ENCODE data around the gene ARSJ.
"Not testable (repeated sequence)": the region's sequence is repeated elsewhere in the genome, so short reads cannot be mapped to it uniquely, and the experiment has no call there.

Gene ARSJ

GRCh38 chr4:113958766-113959538, 20.5 kb downstream of the ARSJ start:
- DNase-seq (ENCODE audit: low spot score): peak; percentile 93

GRCh38 chr4:113957956-113958355, 21.5 kb downstream of the ARSJ start:
- no peak for DNase-seq (ENCODE audit: low spot score)

DNA sequence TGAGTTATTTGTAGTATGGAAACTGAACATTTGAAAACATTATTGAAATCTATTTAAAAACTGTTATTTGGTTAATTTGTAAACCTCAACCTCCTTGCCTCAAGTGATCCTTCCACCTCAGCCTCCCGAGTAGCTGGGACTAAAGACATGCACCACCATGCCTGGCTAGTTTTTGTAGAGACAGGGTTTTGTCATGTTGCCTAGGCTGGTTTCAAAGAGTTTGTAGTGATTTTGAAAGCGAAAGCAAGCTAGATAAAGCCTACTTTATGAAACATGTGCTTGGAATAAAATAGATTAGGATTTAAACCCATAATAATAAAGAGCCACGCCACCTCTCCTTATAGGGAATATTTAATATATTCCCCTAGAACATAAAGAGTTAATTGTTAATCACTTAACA, 23.5 kb downstream of the ARSJ start:
- DNase-seq (ENCODE audit: low spot score): no peak

DNA sequence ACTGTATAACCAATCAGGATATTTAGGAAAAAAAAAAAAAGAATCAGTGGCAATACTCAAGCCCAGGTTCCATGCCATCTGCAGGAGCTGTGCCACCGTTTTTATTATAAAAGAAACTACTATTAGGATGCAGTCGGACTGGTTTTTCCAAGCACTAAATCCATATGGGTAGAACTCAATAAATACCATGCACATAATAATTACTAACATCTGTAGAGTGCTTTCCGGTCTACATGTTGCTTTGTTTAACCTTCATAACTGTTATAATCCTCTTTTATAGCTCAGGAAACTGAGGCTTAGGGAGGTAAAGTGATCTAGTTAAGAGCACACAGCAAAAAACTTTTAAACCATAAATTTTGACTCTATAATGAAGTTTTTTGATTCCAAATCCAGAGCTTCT, 24.0 kb downstream of the ARSJ start:
- DNase-seq (ENCODE audit: low spot score): no peak

DNA sequence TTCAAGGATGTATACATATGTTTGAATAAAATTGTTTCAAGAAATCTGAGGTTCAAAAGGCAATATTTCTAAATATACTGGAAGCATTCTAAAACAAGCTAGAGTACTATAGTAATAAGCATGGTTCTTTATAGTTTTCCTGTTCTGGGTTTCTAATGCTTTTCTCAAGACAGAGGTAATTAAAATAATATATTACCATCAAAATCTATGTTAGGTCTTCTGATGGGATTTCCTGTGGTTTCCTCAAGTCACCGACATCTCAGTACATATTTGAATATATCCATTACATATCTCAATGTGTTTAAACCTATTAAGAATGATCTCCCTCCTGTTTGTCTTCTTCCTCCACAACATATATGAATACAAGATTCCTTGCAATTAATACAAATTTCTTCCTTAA, 25.6 kb downstream of the ARSJ start:
- DNase-seq (ENCODE audit: low spot score): no peak

GRCh38 chr4:113952452-113953029, 26.9 kb downstream of the ARSJ start:
- DNase-seq (ENCODE audit: low spot score): peak; percentile 59

GRCh38 chr4:113951263-113951662, 28.2 kb downstream of the ARSJ start:
- no peak for DNase-seq (ENCODE audit: low spot score)

- no peak for DNase-seq (ENCODE audit: low spot score)
Measured at GRCh38 chr4:113950207-113950606, 29.2 kb downstream of the ARSJ start.

DNA sequence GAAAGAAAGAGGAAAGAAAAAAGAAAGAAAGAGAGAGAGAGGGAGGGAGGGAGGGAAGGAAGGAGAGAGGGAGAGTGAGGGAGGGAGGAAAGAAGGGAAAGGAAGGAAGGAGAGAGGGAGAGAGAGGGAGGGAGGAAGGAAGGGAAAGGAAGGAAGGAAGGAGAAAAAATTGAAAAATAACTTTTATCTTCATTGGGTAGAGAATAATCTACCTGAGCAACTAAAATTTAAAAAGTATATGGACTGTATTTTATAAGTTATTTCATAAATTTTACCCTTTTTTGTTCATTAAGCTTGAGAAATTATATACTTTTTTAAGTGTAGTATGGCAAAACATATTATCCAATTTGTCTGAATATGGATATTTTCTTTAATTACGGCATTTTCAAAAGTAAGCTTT, 32.0 kb downstream of the ARSJ start:
- DNase-seq (ENCODE audit: low spot score): no peak

- DNase-seq (ENCODE audit: low spot score): no peak
Measured at GRCh38 chr4:113945906-113946305, 33.5 kb downstream of the ARSJ start.

GRCh38 chr4:113943863-113944262, 35.6 kb downstream of the ARSJ start:
- no peak for DNase-seq (ENCODE audit: low spot score)

DNA sequence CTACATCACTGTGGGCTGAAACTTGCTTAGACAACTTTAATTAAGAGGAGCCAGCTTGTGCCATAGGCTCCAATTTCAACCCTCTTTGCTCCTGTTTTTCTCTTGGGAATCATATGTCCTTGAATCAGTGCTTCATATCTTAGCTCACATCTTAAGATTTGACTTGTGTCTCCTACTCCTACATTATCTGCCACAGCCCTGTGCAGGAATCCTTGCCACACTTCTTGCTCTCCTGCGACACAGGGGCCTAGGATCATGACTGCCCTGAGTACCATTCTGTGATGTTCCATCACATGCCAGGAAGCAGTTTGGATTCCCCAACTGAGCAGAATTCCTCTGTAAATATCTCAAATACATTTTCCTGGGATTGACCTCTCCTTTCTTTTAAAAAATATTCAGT, 36.4 kb downstream of the ARSJ start:
- DNase-seq (ENCODE audit: low spot score): no peak

DNA sequence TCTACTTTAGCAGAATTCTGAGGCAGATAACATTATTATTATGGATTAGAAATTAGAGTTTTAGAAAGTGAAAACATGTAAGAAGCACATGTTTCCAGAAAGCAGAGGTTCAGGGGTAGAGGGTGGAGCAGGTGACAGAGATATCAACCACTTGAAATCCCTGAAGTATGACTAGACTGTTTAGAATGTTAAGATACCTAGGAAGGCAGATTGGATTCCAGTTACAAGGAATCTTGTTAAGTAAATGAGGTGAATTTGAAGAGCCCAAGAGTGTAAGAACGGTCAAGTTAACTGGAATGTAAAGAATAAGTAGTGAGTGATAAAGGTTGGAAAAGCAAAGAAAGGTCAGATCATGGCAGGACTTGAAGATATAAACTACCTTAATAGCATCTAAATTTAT, 37.6 kb downstream of the ARSJ start:
- no peak for DNase-seq (ENCODE audit: low spot score)

DNA sequence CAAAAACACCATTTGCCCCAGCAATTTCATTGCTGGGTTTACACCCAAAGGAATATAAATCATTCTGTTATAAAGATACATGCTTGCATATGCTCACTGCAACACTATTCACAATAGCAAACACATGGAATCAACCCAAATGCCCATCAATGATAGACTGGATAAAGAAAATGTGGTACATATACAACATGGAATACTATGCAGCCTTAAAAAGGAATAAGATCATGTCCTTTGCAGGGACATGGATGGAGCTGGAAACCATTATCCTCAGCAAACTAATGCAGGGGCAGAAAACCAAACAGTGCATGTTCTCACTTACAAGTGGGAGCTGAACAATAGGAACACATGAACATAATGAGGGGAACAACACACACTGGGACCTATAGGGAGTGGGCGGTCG, 39.3 kb downstream of the ARSJ start:
- DNase-seq (ENCODE audit: low spot score): not testable (repeated sequence)

GRCh38 chr4:113935190-113935589, 44.3 kb downstream of the ARSJ start:
- no peak for DNase-seq (ENCODE audit: low spot score)

DNA sequence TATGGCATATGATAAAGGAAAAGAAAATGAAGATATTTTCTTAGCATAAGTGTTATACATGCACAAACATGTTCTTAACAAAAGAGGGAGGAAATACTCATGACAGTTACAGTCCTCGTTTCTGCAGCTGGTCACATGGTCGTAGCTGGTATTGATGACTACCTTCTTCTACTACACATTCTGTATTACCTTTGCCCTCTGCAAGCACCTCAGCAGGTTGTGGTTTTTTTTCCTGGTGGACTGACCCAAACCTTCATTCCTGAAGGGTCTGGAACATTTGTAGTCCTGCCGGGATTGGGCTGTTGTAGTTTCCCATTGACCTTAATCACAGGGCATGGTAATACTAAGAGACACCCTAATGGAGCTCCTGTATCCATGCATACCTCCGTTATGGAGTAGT, 54.7 kb downstream of the ARSJ start:
- DNase-seq (ENCODE audit: low spot score): not testable (repeated sequence)

DNA sequence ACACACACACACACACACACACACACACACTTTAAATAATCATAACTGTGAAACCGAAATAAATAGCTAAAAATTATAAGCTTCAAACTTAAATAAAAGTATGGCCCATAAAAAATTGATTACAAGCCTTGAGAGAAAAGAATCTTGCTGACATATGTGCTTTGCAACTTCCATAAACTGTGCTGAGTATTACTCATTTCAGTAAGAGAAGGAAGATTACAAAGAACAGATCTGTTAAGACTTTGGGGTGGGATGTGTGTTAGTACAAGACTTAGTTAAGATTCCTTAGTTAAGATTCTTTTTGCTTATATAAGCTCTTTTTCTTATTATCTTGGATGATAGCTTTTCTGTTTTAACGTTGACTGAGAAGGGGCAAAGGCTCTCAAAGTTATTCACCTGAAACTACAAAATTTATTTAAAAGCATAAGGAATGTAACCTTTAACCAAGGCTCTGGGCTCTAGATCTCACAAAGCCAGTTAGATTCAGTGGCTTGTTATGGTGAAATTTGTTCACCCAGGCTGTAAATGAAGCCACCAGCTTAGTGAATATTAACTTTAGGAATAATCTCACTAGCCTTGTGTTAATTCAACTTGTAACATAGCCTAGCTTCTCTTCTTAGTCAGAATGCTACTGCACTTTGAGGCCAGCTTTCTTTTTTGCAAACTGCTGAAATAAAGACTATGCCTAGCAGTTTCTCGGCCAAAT, 58.2 kb downstream of the ARSJ start:
- no peak for DNase-seq (ENCODE audit: low spot score)

DNA sequence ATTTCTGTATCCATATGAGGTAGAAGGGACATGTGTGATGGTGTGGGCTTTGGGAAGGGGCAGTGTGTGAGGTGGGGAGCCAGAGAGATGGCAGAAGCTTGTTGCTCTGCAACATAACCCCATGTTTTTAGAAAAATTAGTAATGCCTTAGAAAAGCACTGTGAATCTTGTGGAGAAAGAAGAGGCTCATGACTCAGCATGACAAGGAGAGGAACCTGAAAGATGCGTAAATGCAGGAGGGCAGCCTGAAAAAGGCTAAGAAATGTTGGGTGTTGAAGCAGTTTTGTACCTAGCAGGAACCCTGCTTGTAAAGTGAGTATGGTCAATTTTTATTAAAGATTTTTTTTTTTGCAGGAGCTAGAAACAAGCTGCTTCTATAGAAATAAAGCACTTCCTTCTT, 59.8 kb downstream of the ARSJ start:
- DNase-seq (ENCODE audit: low spot score): no peak

GRCh38 chr4:113919145-113919544, 60.3 kb downstream of the ARSJ start:
- no peak for DNase-seq (ENCODE audit: low spot score)

GRCh38 chr4:113908829-113909228, 70.6 kb downstream of the ARSJ start:
- no peak for DNase-seq (ENCODE audit: low spot score)

- no peak for DNase-seq (ENCODE audit: low spot score)
Measured at GRCh38 chr4:113907559-113907958, 71.9 kb downstream of the ARSJ start.

DNA sequence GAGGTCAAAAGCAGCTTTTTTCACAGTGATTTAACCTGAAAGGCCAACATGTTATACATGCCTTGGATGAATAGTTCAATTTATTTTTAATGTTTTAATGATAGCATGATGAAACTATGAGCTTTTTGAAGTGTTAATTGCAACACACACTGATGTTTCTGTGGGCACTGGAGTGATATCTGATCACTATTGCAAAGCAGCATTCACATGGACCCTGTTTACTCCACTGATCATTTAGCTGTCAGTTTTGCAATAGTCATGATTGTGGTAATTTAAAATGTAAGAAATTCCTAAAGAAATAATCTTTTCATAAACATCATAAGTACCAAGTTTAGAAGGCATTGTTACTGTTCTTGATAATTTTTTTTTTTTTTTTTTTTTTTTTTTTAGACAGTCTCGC, 74.1 kb downstream of the ARSJ start:
- DNase-seq (ENCODE audit: low spot score): no peak

DNA sequence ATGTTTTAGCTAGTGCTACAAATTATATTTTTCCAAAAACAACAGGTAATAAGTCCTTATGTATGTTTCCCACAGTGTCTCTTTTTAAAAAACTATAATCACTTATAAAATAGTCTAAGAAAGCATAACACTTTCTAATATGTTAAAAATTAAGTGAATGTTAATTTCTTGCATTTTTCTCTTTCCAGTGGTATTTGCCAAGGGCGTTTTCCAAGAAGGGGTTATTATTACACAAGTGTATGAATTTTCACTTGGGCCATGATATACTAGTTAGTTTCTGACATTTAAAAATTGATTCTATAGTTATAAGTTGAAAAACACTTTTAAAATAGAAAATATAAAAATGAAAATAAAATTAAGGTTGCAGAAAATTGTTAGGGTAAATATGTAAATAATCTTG, 74.6 kb downstream of the ARSJ start:
- no peak for DNase-seq (ENCODE audit: low spot score)

Data from kidney capillary endothelial cell (primary cell).